PFSK-1 (cell line): Measurements from ENCODE around the gene NTM.

ENCODE experiments used
- POLR2AphosphoS5 ChIP-seq: IDR thresholded peaks from 2 replicates; pipeline ENCODE4 v1.6.1; 2012; ENCODE audit warnings: low read depth, mild to moderate bottlenecking, control low read depth, low read length, moderate library complexity
- REST ChIP-seq, 2 experiments: IDR thresholded peaks; 2 replicates each; pipeline versions ENCODE4 v1.6.1 to v1.8.0; 2011 to 2012; ENCODE audit warnings: low read depth in 2 of 2, low read length in 2 of 2, control low read depth in 1 of 2, inconsistent platforms in 1 of 2, mild to moderate bottlenecking in 1 of 2, moderate library complexity in 1 of 2; ENCODE audit not compliant: insufficient read depth in 1 of 2

GRCh38 chr11:132037467-132037862 lies 667.0 kb downstream of the NTM start:
- TF ChIP-seq REST (IDR thresholded peaks at IDR 0.05; ENCODE audit: insufficient read depth in 1 of 2, low read depth in 2 of 2, low read length in 2 of 2), result no peak
- no peak for TF ChIP-seq POLR2AphosphoS5
